Activated CD4-positive, CD25-positive, alpha-beta regulatory T cell treated with anti-CD3 and anti-CD28 coated beads, Interleukin-2, amount 50 U/mL, for 24 hours (primary cell): ENCODE measurements around the gene SP7.
"Not testable (repeated sequence)": the region's sequence is repeated elsewhere in the genome, so short reads cannot be mapped to it uniquely, and the experiment has no call there.

Experiments used
- ATAC-seq, 2 donors: fragments of 150-1000 bp; cut with Tn5 transposase; one replicate each; pipeline ENCODE4 v1.10.0; 2021; ENCODE audit warnings: mild to moderate bottlenecking in 1 of 2, moderate library complexity in 1 of 2

SP7 gene

GRCh38 chr12:53313996-53314395 is 22.2 kb downstream of the SP7 start:
- ATAC-seq = no peak

GRCh38 chr12:53308276-53308675 is 27.9 kb downstream of the SP7 start:
- ATAC-seq = no peak

GRCh38 chr12:53306826-53307225 is 29.3 kb downstream of the SP7 start:
- no peak for ATAC-seq

GRCh38 chr12:53302903-53303302 is 33.3 kb downstream of the SP7 start:
- no peak for ATAC-seq

GRCh38 chr12:53300187-53300586 is 36.0 kb downstream of the SP7 start:
- ATAC-seq = no peak

- peak; percentile 69 to 77 for ATAC-seq
Observed at GRCh38 chr12:53299454-53300180, 36.5 kb downstream of the SP7 start, which contains the start of gene MYG1. Gene MYG1, plus strand, starts transcription at chr12:53299695. Its CDS starts 43 bp downstream, at chr12:53299738.

- peak; percentile 37 to 45 for ATAC-seq
Observed at GRCh38 chr12:53299101-53299453, 37.1 kb downstream of the SP7 start.

- no peak for ATAC-seq
Observed at GRCh38 chr12:53298164-53298563, 38.0 kb downstream of the SP7 start.

GRCh38 chr12:53297106-53297505 is 39.0 kb downstream of the SP7 start:
- ATAC-seq = not testable (repeated sequence)

- ATAC-seq = no peak
Observed at GRCh38 chr12:53295891-53296219, 40.3 kb downstream of the SP7 start.

GRCh38 chr12:53295070-53295890 is 40.9 kb downstream of the SP7 start, which contains the start of gene PFDN5:
Gene PFDN5, plus strand, starts transcription at chr12:53295542. Its CDS starts 26 bp downstream, at chr12:53295568.
- peak; percentile 89 to 90 for ATAC-seq

- ATAC-seq = no peak
Observed at GRCh38 chr12:53292426-53292825, 43.7 kb downstream of the SP7 start.

- ATAC-seq = no peak
Observed at GRCh38 chr12:53290661-53291060, 45.5 kb downstream of the SP7 start.

GRCh38 chr12:53289891-53290290 is 46.3 kb downstream of the SP7 start:
- no peak for ATAC-seq

GRCh38 chr12:53288322-53288721 is 47.8 kb downstream of the SP7 start:
- ATAC-seq = no peak

GRCh38 chr12:53287741-53288216 is 48.4 kb downstream of the SP7 start:
- peak; percentile 86 to 90 for ATAC-seq

GRCh38 chr12:53286448-53286847 is 49.7 kb downstream of the SP7 start:
- no peak for ATAC-seq

GRCh38 chr12:53279888-53280498 is 56.2 kb downstream of the SP7 start:
- no peak for ATAC-seq

GRCh38 chr12:53279283-53279869 is 56.8 kb downstream of the SP7 start:
- no peak for ATAC-seq

GRCh38 chr12:53277981-53278380 is 58.2 kb downstream of the SP7 start:
- no peak for ATAC-seq
